Measurements from ENCODE around the gene SORBS1.

DNA sequence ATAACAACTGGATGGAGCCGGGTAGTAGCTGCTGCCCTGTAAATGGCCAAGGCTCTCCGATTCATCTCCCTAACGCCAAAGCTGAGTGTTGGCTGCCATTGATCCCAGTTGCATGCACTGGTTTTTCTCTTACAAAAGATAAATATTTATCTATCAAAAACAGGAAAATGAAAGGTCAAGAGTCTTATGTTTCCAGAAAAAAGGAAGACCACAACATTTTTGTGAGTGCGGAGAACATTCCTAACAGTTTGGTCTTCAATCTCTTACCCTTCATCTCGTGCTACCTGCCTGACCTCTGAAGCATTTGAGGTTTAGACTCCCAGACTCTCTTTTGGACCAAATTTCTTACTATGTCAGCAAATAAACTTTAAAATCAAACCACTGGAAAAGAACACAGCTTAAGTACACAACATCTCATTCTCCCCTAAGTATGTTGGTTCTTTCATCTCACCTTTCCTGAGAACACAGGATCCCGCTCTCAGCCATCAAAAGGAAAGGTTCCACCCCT is 61.6 kb downstream of the SORBS1 start:
- TF ChIP-seq, protein P1, sequence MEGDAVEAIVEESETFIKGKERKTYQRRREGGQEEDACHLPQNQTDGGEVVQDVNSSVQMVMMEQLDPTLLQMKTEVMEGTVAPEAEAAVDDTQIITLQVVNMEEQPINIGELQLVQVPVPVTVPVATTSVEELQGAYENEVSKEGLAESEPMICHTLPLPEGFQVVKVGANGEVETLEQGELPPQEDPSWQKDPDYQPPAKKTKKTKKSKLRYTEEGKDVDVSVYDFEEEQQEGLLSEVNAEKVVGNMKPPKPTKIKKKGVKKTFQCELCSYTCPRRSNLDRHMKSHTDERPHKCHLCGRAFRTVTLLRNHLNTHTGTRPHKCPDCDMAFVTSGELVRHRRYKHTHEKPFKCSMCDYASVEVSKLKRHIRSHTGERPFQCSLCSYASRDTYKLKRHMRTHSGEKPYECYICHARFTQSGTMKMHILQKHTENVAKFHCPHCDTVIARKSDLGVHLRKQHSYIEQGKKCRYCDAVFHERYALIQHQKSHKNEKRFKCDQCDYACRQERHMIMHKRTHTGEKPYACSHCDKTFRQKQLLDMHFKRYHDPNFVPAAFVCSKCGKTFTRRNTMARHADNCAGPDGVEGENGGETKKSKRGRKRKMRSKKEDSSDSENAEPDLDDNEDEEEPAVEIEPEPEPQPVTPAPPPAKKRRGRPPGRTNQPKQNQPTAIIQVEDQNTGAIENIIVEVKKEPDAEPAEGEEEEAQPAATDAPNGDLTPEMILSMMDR (conservative IDR thresholded peaks at IDR 0.05): no peak
- TF ChIP-seq ZFX (IDR thresholded peaks at IDR 0.05): no peak

Measured in C4-2B (cell line).